ENCODE data around the gene ZBTB26.

DNA sequence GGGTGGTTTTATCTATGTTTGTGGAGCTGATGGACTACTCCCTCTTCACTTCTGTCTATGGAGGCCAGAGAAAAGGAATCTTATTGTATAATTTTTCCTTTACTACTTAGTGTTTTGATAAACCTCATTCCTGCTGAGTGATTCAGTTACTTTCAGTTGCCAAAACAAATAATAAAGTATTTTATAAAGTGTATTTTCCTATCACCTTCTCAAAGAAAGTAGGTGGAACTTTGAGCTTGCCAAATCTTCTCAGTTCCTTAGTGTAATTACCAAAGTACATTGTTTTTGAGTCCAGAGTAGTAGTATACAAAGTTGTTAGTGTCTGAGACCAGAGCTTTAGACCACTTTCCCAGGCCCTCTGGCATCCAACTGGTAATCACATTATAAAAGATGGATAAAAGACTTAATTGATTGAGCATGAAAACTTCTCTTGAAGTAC, 23.0 kb upstream of the ZBTB26 start:
- TF ChIP-seq CTCF (IDR thresholded peaks at IDR 0.05) (no peak), POLR2A (IDR thresholded peaks at IDR 0.05) (no peak)

Measured in Peyer's patch (tissue), 4 donors.